GM12878 (cell line): Measurements from ENCODE around the gene PCTP. TPM values are rescaled to one million over a fixed set of nuclear protein-coding genes. Genes with fewer than 3 reads are reported as not detected.

Experiments
- ATAC-seq: fragments of 200-7000 bp; cut with Tn5 transposase; 3 replicates; pipeline ENCODE4 v1.9.1; 2020; ENCODE audit warnings: mild to moderate bottlenecking, moderate library complexity
- BruUV-seq: library from RNA; stranded (reverse); fragments of 400-500 nt; replicated peaks from 2 replicates; lab custom pipeline; 2021; lab: Mats Ljungman, UMichigan
- CTCF ChIA-PET: fragments of 300-600 bp; sonication (Branson Sonifier 250); formaldehyde crosslinking; extraction: SDS; loops from one replicate; lab custom pipeline; 2021; ENCODE audit warnings: inconsistent platforms; lab: Yijun Ruan, JAX
- POLR2A ChIA-PET: fragments of 350-600 bp; formaldehyde crosslinking; extraction: SDS; loops from one replicate; lab custom pipeline; 2021; ENCODE audit warnings: inconsistent platforms; lab: Charles Lee
- RAD21 ChIA-PET: fragments of 300-600 bp; sonication (Branson Sonifier 250); formaldehyde crosslinking; loops from one replicate; lab custom pipeline; 2023; ENCODE audit warnings: antibody characterized with exemption; ENCODE audit not compliant: unreplicated experiment; lab: Charles Lee
- SMC1A ChIA-PET: fragments of 300-600 bp; sonication (Branson Sonifier 250); formaldehyde crosslinking; loops from one replicate; lab custom pipeline; 2023; ENCODE audit not compliant: unreplicated experiment, uncharacterized antibody; lab: Charles Lee
- DNase-seq: peaks from one replicate; pipeline ENCODE4 v3.0.0-alpha.2; 2011; ENCODE audit warnings: low read depth, low spot score
- FAIRE-seq: peaks from 3 replicates; lab custom pipeline; 2011; peaks lifted over from hg19 to GRCh38; lab: Jason Lieb, UNC
- H2AFZ ChIP-seq: 2 replicates; pipeline ENCODE4 v1.6.0; 2011; ENCODE audit warnings: low read depth, low read length, control low read depth; ENCODE audit not compliant: control insufficient read depth
- H3K27ac ChIP-seq: 2 replicates; pipeline ENCODE4 v1.5.1; 2011; ENCODE audit warnings: control low read depth; ENCODE audit not compliant: control insufficient read depth, insufficient read depth
- H3K27me3 ChIP-seq, 2 experiments: replicated peaks in 1 of 2; 2 replicates each; pipeline versions ENCODE4 v1.6.0 to v1.6.1; 2011; ENCODE audit warnings: low read length in 1 of 2; ENCODE audit not compliant: control insufficient read depth in 2 of 2, insufficient read depth in 2 of 2
- H3K36me3 ChIP-seq, 2 experiments: 2 replicates each; pipeline ENCODE4 v1.5.1; 2011; ENCODE audit warnings: low read length in 1 of 2; ENCODE audit not compliant: control insufficient read depth in 2 of 2, insufficient read depth in 2 of 2
- H3K4me1 ChIP-seq: 2 replicates; pipeline ENCODE4 v1.6.1; 2011; ENCODE audit warnings: mild to moderate bottlenecking, low read length, moderate library complexity, mixed read lengths; ENCODE audit not compliant: control insufficient read depth, insufficient read depth
- H3K4me2 ChIP-seq: 2 replicates; pipeline ENCODE4 v1.6.0; 2011; ENCODE audit warnings: control low read depth; ENCODE audit not compliant: control insufficient read depth, insufficient read depth
- H3K4me3 ChIP-seq: fragments of 200-600 bp; sonication (generic); 2 replicates; pipeline ENCODE4 v1.5.1; 2016
- H3K79me2 ChIP-seq: 2 replicates; pipeline ENCODE4 v1.6.0; 2011; ENCODE audit warnings: low read length; ENCODE audit not compliant: control insufficient read depth, insufficient read depth
- H3K9ac ChIP-seq: 2 replicates; pipeline ENCODE4 v1.8.0; 2011; ENCODE audit warnings: low read length, control low read depth, mixed read lengths; ENCODE audit not compliant: control insufficient read depth, insufficient read depth
- H3K9me3 ChIP-seq: replicated peaks from 3 replicates; pipeline ENCODE4 v1.5.1; 2011; ENCODE audit warnings: mild to moderate bottlenecking, low read length; ENCODE audit not compliant: control insufficient read depth, insufficient read depth
- H4K20me1 ChIP-seq: 2 replicates; pipeline ENCODE4 v1.6.0; 2011; ENCODE audit not compliant: control insufficient read depth, insufficient read depth
- BHLHE40 ChIP-seq, 2 experiments: fragments of 450-650 bp in 1 of 2; IDR thresholded peaks; 2 replicates each; pipeline ENCODE4 v1.6.1; 2011 to 2017; ENCODE audit warnings: low read depth in 2 of 2, borderline replicate concordance in 1 of 2, improper control_type of control experiment in 1 of 2, low read length in 1 of 2, mild to moderate bottlenecking in 1 of 2
- CBFB ChIP-seq: IDR thresholded peaks from 2 replicates; pipeline ENCODE4 v1.6.1; 2016; ENCODE audit warnings: antibody characterized with exemption, low read depth
- CEBPB ChIP-seq, 2 experiments: fragments of 150-350 bp in 1 of 2; IDR thresholded peaks; 2 replicates each; pipeline ENCODE4 v1.6.1; 2012 to 2014; ENCODE audit warnings: low read depth in 2 of 2, low read length in 2 of 2, borderline replicate concordance in 1 of 2, inconsistent platforms in 1 of 2
- CREM ChIP-seq: IDR thresholded peaks from 2 replicates; pipeline ENCODE4 v1.6.1; 2014; ENCODE audit warnings: antibody characterized with exemption, low read depth
- DPF2 ChIP-seq: fragments of 450-650 bp; IDR thresholded peaks from 2 replicates; pipeline ENCODE4 v1.6.1; 2017; ENCODE audit warnings: mild to moderate bottlenecking
- EP300 ChIP-seq, 2 experiments: fragments of 150-350 bp in 1 of 2; IDR thresholded peaks; 2 replicates each; pipeline ENCODE4 v1.6.1; 2011 to 2012; ENCODE audit warnings: low read depth in 2 of 2, low read length in 2 of 2, borderline replicate concordance in 1 of 2, improper control_type of control experiment in 1 of 2, inconsistent platforms in 1 of 2; ENCODE audit not compliant: control insufficient read depth in 1 of 2
- ESRRA ChIP-seq: IDR thresholded peaks from 2 replicates; pipeline ENCODE4 v1.6.1; 2012; ENCODE audit warnings: mild to moderate bottlenecking, low read length, improper control_type of control experiment
- FOS ChIP-seq: IDR thresholded peaks from 3 replicates; pipeline ENCODE4 v1.6.1; 2011; ENCODE audit warnings: borderline replicate concordance; ENCODE audit not compliant: insufficient read length; ENCODE audit errors: extremely low read depth
- NR2C2 ChIP-seq: IDR thresholded peaks from 2 replicates; pipeline ENCODE4 v1.6.1; 2011; ENCODE audit warnings: borderline replicate concordance, low read depth; ENCODE audit not compliant: control insufficient read depth, insufficient read length
- SP1 ChIP-seq: IDR thresholded peaks from one replicate; pipeline ENCODE4 v1.6.1; 2011; ENCODE audit warnings: low read depth, low read length
- TBL1XR1 ChIP-seq: IDR thresholded peaks from 2 replicates; pipeline ENCODE4 v1.6.1; 2012; ENCODE audit warnings: low read depth, low read length, improper control_type of control experiment
- WGBS: methylation state at CpG from one replicate; pipeline ENCODE4 v1.1.6; 2016; ENCODE audit warnings: low lambda C conversion rate; ENCODE audit not compliant: insufficient replicate concordance, insufficient coverage; ENCODE audit errors: missing lambda C conversion rate; 5-methylcytosine and 5-hydroxymethylcytosine counted together
- in situ Hi-C: fragments of 300-500 bp; cut with MboI; formaldehyde crosslinking; loops from 9 replicates; pipeline ENCODE4 v1.14.3; 2018; ENCODE audit warnings: mixed read lengths
- intact Hi-C: fragments of 100-400 bp; cut with micrococcal nuclease; formaldehyde crosslinking; loops from one replicate; pipeline ENCODE4 v1.14.2; 2022; ENCODE audit not compliant: unreplicated experiment
- polyA plus RNA-seq, 11 experiments: library from polyadenylated mRNA; depleted of rRNA in 4 of 11; unstranded in 6 of 11; stranded (reverse) in 5 of 11; fragments of >200 nt; fragmentation: Nextera tagmentation in 4 of 11; fragmentation: Illumina TruSeq in 1 of 11; extraction: Ambion mirVana in 4 of 11; extraction: Trizol in 1 of 11; gene quantifications; 1 replicate in 1 of 11; 2 replicates in 10 of 11; pipeline versions ENCODE4 v1.2.1 to v1.2.3, GENCODE V29; 2011 to 2016; ENCODE audit warnings: inconsistent platforms in 2 of 11, missing spikeins in 2 of 11, low read depth in 1 of 11
- total RNA-seq, 4 experiments: library from RNA; depleted of rRNA in 3 of 4; stranded (reverse); fragments of >200 nt in 3 of 4; fragmentation: Illumina TruSeq in 1 of 4; extraction: Trizol in 1 of 4; gene quantifications; 2 replicates each; pipeline versions ENCODE4 v1.2.1 to v1.2.3, GENCODE V29; 2013 to 2021
- TF ChIP-seq, protein P1 (sequence below): fragments of 450-650 bp; formaldehyde crosslinking; IDR thresholded peaks from 2 replicates; pipeline ENCODE4 v1.5.0; 2022; ENCODE audit warnings: mild to moderate bottlenecking, missing genetic modification characterization
- TF ChIP-seq, protein P2 (sequence below): IDR thresholded peaks from 2 replicates; pipeline ENCODE4 v1.6.1; 2012; ENCODE audit warnings: low read length, inconsistent platforms

Gene PCTP
- total and polyA plus RNA-seq, 10 of the 15 experiments (the other 5 are each of a cell fraction or from before 2014, with no cell fraction given) = 1.4 to 26.8 (median 3.7) TPM

DNA sequence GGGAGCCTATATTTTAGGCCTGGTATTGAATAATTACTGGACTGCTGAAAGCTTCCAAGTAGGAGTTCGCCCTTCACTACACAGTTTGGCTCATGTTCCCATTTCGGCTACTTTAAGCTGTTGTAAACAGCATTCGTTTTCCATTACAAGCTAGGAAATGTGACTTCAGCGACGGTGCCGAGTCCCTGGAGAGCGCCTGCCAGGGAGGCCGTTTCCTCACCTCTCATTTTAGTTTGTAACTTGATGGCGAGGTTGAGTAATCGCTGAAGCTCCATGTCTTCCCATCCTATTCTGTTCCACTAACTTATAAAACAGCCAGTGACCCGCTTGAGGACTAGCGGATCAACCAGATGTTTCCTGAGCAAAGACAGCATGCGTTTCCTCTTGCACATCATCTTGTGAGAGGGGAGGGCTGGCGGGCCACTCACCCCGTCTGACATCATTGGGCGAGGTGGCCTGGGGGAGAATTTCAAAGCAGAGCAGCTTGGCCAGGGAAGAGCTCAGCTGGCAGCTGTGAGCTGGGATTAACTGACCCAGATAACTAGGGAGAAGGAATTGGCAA is 32.9 kb downstream of the PCTP start:
- CTCF ChIA-PET = interaction anchor here (2.7 kb wide), 1 partner anchor 12 kb away, joined by 20 read pairs; no protein-coding TSS in a partner anchor
- FAIRE-seq = no peak
- ATAC-seq = no peak

More for the DNA sequence above, 32.9 kb downstream of the PCTP start:
- Histone ChIP-seq H3K4me3 (no peak overlapping the region), H3K27me3 (no peaks in the 10 kb centered on the region), H3K4me1 (no peaks in the 10 kb centered on the region), H3K79me2 (no peaks in the 10 kb centered on the region), H3K36me3 (no peaks in the 10 kb centered on the region)
- in situ Hi-C loops = no loop called here
- BruUV-seq = no TSS peak
- no peak for DNase-seq
- WGBS = 44% methylated on average over 16 of the region's 16 CpGs
- SMC1A ChIA-PET = interaction anchor here (2.0 kb wide), 1 partner anchor 13 kb away, joined by 7 read pairs; no protein-coding TSS in a partner anchor
- TF ChIP-seq EP300 (IDR thresholded peaks at IDR 0.05; ENCODE audit: borderline replicate concordance in 1 of 2, control insufficient read depth in 1 of 2, low read depth in 2 of 2, low read length in 2 of 2) (no peak), SP1 (no peak), TBL1XR1 (no peak), CEBPB (IDR thresholded peaks at IDR 0.05; ENCODE audit: borderline replicate concordance in 1 of 2, low read depth in 2 of 2, low read length in 2 of 2) (no peak), CBFB (no peak), CREM (no peak), DPF2 (no peak), FOS (no peak), ESRRA (no peak), NR2C2 (no peak), BHLHE40 (IDR thresholded peaks at IDR 0.05; ENCODE audit: borderline replicate concordance in 1 of 2, low read depth in 2 of 2, low read length in 1 of 2) (no peak)
- TF ChIP-seq, protein P1, sequence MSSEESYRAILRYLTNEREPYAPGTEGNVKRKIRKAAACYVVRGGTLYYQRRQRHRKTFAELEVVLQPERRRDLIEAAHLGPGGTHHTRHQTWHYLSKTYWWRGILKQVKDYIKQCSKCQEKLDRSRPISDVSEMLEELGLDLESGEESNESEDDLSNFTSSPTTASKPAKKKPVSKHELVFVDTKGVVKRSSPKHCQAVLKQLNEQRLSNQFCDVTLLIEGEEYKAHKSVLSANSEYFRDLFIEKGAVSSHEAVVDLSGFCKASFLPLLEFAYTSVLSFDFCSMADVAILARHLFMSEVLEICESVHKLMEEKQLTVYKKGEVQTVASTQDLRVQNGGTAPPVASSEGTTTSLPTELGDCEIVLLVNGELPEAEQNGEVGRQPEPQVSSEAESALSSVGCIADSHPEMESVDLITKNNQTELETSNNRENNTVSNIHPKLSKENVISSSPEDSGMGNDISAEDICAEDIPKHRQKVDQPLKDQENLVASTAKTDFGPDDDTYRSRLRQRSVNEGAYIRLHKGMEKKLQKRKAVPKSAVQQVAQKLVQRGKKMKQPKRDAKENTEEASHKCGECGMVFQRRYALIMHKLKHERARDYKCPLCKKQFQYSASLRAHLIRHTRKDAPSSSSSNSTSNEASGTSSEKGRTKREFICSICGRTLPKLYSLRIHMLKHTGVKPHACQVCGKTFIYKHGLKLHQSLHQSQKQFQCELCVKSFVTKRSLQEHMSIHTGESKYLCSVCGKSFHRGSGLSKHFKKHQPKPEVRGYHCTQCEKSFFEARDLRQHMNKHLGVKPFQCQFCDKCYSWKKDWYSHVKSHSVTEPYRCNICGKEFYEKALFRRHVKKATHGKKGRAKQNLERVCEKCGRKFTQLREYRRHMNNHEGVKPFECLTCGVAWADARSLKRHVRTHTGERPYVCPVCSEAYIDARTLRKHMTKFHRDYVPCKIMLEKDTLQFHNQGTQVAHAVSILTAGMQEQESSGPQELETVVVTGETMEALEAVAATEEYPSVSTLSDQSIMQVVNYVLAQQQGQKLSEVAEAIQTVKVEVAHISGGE = no peak
- TF ChIP-seq, protein P2, sequence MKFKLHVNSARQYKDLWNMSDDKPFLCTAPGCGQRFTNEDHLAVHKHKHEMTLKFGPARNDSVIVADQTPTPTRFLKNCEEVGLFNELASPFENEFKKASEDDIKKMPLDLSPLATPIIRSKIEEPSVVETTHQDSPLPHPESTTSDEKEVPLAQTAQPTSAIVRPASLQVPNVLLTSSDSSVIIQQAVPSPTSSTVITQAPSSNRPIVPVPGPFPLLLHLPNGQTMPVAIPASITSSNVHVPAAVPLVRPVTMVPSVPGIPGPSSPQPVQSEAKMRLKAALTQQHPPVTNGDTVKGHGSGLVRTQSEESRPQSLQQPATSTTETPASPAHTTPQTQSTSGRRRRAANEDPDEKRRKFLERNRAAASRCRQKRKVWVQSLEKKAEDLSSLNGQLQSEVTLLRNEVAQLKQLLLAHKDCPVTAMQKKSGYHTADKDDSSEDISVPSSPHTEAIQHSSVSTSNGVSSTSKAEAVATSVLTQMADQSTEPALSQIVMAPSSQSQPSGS = no peak
- TF ChIP-seq, all 136 proteins: peak for 0
- no peaks in the 10 kb centered on the region for H4K20me1 ChIP-seq
- POLR2A ChIA-PET = interaction anchor here (0.6 kb wide), 1 partner anchor 23 kb away, joined by 3 read pairs; no protein-coding TSS in a partner anchor
- RAD21 ChIA-PET = no interaction called here
- no peaks in the 10 kb centered on the region for H3K9me3 ChIP-seq
- no peak overlapping the region for H3K4me2 ChIP-seq
- no peak overlapping the region for H2AFZ ChIP-seq
- no peak overlapping the region for H3K27ac ChIP-seq
- H3K9ac ChIP-seq = no peak overlapping the region
- intact Hi-C loops = no loop called here
